GM18519 (cell line): Measurements from ENCODE around the gene SLC29A4.
"Not testable (repeated sequence)": the region's sequence is repeated elsewhere in the genome, so short reads cannot be mapped to it uniquely, and the experiment has no call there.

Source experiments
- ATAC-seq: cut with Tn5 transposase; IDR thresholded peaks from one replicate; pipeline ENCODE4 v1.9.1; 2021; ENCODE audit warnings: mild to moderate bottlenecking, moderate library complexity; ENCODE audit not compliant: unreplicated experiment, low FRiP score

The SLC29A4 gene

DNA sequence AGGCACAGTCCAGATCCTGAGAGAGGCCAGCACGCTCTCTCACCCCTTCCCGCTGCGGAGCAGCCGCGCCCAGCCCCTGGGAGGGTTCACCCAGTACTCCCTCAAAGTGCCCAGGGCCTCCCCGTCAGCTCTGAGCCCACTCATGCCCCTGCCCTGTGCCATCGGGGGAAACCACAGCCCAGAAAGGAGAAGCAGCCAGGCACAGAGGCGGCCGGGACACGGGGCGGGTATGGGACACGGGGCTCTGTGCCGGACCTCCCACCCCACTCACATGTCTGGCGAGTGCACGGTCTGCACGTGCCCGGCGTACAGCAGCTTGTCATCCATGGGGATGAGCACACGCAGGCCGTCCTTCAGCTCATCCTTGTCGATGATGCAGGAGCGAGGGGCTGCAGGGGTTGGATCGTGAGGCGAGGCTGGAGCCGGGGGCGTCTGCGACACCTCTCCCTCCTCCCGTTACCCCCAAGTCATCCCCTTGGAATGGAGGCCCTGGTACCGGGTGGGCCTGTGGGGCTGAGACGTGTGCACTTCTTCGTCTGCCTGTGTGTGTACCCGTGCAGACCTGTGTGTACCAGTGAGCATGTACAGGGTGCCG, 38.2 kb downstream of the SLC29A4 start:
- ATAC-seq, result no peak

DNA sequence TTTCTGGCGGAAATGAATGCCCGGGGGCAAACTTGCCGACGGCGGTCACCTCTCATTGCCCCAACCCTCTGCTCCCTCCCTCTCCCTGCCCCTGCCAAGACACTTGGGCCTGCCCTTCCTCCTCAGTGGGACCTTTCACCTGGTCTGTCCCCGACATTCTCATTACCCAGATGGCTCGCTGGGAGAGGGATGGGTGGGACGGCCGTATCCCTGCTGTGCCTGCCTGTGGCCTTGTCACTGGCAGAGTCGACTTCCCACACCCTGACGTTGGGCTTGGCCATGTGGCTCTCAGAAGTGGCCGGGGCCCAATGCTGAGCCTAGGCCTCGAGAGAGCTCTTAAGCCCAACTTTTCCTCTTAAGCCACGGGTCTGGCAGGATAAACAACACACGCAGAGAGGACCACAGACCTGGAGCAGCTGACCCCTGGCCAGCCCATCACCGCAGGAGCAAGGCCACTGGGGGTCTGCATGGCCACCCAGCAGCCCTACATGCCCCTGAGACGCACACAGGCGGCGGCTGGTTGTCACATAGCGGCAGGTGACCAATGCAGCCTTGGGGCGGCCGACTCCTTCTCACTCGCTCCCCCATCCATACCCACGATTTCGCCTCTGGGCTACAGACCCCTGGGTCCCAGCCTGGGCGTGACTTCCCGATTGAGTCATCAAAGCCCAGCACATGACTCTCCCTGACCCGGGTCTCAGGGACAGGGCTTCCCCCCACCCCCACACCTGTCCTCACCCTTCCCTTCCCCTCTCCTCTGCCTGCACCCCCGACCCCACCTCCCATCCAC, 40.1 kb downstream of the SLC29A4 start:
- ATAC-seq, result no peak

DNA sequence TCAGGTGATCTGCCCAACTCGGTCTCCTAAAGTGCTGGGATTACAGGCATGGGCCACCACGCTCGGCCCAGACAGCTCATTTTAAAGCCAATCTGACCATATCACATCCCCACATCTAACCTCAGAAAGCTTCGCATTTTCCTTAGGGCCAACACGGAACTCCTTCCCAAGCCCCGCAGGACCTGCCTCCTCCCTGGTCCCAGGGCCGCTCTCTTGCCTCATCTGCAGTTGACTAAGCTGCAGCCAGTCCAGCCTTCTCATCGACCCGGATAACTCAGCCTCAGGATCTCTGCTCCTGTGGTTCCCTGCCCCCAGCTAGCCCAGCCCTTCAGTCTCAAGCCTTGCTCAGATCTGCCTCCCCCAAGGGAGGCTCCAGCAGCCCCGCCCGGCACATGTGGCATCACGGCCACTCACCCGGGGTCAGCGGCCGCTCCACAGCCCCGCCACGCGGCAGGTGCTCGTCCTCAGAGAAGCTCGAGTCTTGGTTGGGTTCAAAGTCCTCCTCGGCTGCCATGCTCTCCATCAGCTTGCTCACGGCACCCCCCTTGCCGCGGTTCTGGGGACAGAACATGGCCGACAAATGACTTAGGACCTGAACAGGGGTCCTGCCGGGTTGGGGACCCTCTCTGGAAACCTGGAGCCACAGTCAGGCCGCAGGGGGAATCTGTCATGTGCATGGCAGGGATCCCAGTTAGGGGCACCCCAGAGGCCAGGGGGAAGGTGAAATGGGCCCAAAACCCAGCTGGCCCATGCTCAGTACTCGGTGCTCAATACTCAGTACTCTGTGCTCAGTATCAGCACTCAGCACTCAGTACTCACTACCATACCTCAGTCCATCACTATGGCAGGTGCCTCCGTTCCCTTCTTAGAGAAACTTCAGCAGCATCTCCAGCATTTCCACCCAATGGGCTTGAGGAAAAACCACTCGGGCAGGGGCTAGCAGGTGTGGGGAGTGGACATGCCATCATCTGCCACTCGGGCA, 41.3 kb downstream of the SLC29A4 start:
- not testable (repeated sequence) for ATAC-seq

DNA sequence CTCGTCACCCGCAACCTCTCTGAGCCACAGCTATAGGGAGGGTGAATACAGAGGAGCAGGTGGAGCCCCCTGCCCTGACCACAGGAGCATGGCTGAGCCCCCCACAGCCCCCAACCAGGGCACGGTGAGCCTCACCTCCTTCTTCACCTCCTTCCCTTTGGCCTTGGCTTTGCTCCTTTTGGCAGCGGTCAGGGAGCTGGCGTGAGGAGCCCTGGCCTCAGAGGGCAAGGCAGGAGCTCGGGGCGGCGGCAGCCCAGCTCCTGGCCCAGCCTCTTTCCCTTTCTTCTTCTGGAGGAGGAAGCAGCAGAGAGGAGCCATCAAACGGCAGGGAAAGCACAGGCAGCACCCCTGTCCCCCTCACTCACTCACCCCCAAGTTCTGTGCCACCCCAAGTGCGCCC, 42.2 kb downstream of the SLC29A4 start:
- no peak for ATAC-seq

DNA sequence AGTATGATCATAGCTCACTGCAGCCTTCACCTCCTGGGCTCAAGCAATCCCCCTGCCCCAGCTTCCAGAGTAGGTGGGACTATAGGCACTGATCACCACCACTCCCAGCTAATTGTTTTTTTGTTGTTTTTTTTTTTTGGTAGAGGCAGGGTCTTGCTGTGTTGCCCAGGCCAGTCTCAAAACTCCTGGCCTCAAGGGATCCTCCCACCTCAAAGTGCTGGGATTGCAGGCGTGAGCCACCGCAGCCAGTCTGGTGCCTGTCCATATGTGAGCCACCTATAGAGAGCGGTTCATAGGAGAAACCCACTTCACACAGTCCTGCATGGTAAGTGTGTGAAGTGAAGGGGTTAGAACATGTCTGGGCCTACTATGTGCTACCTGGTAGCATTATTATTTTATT, 47.5 kb downstream of the SLC29A4 start:
- no peak for ATAC-seq

DNA sequence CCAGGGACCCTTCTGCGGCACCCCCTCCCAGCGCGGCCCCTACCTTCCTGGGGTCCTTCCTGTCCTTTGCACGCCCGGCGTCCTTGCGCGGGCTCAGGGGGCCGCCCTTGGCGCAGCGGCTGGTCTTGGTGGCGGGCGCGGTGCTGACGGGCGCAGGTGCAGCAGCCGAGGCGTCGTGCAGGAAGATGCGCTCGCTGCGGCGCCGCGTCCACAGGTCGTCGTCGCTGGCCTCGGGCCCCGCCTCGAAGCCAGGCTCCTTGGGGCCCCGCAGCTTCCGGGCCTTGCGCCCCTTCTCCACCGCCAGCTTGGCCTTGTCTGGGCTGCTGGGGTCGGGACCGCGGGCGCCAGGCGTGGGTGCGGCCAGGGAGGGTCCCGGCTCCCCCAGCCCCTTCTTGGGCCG, 49.8 kb downstream of the SLC29A4 start:
- ATAC-seq, result no peak

DNA sequence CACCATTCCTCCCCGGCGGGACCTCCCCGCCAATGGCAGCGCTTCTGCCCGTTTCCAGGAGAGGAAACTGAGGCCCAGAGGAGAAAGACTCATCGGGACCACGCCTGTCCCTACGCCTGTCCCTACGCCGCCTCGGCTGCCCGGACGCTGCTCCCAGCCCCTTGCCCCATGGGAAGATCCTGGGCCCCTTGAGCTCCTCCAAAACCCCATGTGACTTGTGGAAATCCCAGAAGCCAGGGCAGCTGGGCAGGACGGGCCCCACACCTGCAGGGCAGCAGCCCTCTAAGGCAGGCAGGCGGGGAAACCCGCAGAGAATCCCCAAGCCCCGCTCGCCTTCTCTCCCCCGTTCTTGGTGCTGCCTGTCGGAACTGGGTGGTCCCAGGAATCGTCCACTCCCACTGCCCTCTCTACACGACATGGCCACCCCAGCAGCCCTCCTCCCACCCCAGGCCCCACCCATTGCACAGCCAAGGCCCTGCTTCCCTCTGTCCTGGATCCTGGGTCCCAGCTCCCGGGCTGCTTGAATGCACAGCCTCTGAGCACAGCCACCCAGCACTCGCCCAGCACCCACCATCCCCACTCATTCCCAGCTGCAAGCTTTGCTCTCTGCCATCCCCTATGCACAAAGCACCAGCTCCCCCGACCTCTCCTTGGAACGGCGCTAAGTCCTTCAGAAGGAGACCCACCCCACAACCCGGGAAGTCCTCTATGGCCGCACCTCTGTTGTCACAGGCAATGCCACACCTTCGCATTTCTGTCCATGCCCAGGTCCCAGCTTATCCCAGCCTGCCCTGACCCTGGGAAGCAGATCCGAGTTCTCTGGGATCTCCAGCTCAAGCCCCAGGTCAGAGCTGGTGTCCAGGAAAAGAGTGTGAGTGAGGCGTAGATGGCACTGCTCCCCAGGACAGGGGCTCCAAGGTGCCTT, 50.6 kb downstream of the SLC29A4 start:
- ATAC-seq, result no peak

DNA sequence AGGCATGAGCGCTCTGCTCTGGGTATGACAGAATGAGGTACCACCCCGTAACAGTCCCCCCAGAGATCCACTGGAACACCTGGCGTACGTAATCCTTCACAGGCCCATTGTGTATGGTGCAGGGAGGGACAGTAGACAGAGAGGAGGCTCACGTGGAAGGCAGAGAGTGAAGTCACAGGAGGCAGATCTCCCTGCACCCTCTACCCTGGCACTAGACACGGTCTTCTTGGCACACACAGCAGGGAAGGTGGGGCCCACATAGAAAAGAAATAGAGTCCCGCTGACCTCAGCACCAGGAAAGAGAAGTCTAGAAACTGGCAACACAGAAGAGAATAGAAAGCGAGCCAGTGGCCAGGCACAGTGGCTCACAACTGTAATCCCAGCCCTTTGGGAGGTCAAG, 51.9 kb downstream of the SLC29A4 start:
- ATAC-seq, result no peak

DNA sequence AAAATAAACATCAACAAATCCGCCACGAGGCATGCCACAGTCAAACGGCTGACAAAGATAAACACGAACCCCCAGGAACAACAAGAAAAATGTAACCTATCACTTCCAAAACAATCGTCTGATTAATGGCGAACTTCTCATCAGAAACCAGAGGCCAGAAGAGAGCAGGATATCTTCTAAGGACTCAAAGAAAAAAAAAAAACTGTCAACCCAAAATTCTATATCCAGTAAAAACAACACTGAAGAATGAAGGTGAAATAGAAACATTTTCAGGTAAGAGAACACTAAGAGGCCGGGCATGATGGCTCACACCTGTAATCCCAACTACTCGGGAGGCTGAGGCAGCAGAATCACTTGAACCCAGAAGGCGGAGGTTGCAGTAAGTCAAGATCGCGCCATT, 54.3 kb downstream of the SLC29A4 start:
- ATAC-seq, result no peak

DNA sequence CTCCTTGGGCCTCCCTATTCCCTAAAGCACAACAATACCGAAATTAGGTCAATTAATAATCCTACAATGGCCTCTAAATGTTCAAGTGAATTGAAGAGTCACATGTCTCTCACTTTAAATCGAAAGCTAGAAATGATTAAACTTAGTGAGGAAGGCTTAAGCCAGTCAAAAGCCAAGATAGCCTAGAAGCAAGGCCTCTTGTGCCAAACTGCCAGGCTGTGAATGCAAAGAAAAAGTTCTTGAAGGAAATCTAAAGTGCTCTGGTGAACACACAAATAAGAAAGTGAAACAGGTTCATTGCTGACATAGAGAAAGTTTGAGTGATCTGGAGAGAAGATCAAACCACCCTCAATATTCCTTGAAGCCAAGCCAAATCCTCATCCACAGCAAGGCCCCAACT, 57.2 kb downstream of the SLC29A4 start:
- no peak for ATAC-seq

DNA sequence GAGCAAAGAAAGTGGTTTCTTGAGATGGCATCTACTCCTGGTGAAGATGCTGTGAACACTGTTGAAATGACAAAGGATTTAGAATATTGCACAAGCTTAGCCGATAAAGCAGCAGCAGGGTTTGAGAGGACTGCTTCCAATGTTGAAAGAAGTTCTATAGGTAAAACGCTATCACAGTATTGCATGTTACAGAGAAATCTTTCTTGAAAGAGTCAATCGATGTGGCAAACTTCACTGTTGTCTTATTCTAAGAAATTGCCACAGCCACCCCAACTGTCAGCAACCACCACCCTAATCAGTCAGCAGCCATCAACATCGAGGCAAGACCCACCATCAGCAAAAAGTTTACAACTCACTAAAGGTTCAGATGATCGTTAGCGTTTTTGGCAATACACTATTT, 59.9 kb downstream of the SLC29A4 start:
- ATAC-seq, result no peak

DNA sequence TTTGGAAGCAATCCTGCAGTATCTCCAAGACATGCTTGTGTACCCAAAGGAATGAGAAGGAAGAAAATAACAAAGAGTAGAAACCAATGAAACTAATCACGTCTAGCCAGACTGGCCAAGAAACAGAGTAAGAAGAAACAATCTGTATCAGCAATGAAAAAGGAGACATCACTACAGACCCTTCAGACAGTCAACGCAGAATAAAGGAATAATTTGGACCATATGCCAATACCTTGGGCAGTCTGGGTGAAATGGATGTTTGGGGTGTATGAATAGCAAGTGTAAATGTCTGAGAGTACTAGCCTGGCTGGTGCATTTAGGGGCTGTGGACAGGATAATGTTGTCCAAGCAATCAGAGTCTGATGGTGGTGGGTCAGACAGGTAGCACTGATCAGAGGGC, 61.1 kb downstream of the SLC29A4 start:
- no peak for ATAC-seq

DNA sequence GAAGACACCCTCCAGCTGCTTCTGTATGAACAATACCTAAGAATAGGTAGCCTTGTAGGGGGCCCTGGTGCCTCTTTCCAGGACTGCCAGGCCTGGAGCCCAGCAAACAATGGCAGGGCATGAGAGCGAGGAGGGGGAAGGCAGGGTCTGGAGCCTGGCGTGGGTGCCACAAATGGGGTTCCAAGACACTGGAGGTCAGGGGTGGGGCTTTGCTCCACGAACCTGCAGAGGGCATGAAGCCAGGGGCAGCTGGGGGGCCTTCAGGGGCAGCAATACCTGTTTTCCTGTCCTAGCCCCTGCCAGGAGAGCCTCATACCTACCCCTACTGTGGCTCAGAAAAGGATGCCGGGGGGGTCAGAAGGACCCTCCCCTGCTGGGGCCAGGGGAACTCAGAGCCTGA, 61.6 kb downstream of the SLC29A4 start:
- no peak for ATAC-seq

DNA sequence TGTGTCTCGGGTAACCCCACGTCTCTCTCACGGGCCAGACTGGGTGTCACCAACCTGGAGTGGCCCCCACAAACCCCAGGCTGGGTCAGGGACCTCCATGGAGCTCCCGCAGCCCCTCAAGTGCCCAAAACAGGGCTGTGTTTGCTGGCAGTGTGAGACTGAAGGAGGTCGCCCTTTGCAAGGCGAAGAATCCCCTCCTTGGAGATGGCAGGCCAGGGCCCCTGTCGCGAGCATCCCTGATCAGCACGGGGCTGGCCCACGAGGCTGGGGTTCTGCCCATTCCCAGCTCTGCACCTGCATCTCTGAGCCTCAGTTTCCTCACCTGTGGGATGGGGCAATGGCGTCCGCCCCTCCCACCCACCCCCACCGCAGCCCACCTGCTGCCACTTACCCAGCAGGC, 62.4 kb downstream of the SLC29A4 start:
- ATAC-seq, result no peak

DNA sequence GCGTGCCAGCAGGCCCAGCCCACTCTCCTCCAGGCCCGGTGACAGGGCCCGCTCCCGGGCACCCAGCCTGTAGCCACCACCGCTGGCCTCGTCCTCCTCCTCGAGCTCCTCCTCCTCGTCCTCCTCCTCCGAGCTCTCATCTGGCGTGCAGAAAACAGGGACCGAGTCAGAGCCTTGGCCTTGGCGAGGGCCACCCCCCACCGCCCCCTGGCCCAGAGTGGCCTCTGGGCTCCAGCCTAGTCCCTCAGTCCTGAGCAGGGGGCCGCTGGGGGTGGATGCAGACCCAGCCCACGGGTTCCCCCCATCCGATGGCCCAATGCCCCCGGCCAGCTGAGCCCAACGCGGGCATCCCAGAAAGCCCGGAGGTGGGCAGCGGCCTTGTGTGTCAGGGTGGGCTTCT, 62.9 kb downstream of the SLC29A4 start:
- no peak for ATAC-seq

DNA sequence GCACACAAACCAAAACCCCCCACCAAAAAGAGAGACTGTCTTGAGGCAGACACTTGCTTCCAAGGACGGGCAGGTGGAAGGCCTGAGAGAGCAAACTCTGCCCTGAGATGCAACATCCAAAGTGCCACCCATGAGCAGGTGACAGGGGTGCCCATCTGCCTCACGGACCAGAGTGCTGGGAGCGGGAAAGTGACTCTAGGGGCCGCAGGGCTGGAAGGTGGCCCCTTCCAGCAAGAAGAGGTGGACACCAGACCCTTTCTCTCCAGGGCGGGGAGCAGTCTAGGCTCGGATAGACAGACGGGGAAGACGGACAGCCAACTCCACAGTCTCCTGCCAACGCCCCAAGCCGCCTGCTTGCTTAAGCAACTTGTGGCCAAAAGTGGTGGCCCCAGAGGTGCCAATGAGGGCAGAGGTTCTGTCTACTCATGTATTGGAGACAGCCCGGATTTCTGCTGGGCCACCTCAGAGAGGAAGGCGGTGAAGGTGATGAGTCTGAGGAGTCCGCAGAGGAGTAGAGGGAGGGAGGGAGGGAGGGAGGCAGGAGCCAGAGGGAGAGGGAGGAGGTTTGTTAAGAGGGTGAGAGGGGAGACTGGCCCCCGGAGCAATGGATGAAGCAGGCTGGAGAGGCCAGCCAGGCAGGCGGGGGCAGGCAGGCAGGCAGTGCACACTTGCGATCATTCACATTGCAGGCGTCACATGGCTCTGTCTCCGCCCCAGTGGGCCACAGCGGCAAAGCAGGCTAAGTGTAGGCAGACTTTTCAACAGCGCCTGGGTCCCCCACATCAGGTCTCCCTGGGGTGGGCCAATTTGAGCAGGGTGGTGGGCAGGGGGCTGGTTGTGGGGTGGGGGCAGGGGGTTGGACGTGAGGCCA, 65.6 kb downstream of the SLC29A4 start:
- ATAC-seq, result no peak

DNA sequence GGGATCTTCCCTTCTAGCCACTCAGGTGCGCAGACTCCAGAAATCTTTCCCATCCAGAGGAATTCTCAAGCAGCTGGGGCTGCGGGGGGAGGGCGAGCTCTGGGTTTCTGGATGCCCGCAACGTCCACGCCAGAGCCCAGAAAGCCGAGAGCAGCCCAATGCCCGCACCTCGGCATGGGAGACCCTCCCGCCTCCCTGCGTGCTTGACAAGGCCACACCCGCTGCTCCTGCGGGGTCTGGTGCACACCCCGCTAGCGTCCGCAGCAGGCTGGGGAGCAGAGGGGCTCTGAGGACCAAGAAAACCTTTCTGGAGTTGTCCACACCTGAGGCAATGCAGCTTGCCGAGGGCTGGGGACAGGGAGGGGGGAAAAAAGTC, 66.2 kb downstream of the SLC29A4 start:
- no peak for ATAC-seq

DNA sequence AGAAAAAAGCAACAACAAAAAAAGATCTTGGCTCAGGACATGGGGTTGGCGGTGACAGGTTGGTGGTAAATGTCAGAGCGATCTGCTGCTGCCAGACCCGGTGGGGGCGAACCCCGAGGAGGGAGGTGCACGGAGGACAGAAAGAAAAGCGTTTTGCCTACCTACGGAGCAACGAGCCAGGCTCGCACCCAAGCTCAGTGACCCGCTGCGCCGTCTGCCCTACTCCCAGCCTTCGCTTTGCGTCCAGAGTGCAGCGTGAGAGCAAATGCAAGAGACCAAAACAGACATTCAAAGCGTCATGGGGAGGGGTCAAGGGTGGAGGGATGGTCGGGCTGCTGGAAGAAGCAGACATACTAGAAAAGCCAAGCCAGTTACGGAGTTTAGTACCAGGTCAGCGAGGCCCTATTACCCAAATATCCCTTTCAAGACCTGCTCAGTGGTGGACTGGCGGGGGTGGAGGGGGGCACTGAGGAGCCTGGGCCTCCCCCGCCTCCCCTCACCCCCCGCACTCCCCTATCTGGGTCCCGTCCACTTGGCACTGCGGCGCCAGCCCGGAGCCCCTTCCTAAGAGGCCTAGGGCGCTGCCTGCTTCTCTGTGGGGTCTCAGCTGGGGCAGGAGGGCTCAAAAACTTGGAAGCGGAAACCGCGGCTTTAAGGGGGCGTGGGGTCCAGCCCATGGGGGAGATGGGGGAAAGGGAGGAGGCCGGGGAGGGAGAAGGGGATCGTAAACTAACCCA, 66.9 kb downstream of the SLC29A4 start:
- no peak for ATAC-seq

DNA sequence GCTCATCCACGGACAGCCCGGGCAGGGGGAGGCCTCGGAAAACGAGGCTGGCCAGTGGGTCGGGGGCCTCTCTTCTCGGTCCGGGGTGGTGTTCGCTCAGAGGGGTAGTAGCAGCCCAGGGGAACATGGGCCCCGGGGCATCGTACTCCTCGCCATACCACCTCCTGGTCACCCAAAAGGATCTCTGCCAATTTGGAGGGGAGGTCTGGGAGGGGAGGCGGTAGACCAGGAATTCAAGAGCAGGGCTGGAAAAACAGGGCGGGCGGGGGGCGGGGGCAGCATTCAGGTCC, 67.4 kb downstream of the SLC29A4 start:
- ATAC-seq, result no peak
